HL-60 (cell line): ENCODE results near the gene RPUSD3.

Experiments
- GABPA ChIP-seq: IDR thresholded peaks from 2 replicates; pipeline ENCODE4 v1.6.1; 2012; ENCODE audit warnings: low read depth
- POLR2AphosphoS5 ChIP-seq: IDR thresholded peaks from 2 replicates; pipeline ENCODE4 v1.6.1; 2012; ENCODE audit warnings: low read depth
- TF ChIP-seq, protein P1 (sequence below): IDR thresholded peaks from one replicate; pipeline ENCODE4 v1.5.1; 2011; ENCODE audit warnings: low read length, control low read depth, inconsistent platforms; ENCODE audit not compliant: insufficient read depth

DNA sequence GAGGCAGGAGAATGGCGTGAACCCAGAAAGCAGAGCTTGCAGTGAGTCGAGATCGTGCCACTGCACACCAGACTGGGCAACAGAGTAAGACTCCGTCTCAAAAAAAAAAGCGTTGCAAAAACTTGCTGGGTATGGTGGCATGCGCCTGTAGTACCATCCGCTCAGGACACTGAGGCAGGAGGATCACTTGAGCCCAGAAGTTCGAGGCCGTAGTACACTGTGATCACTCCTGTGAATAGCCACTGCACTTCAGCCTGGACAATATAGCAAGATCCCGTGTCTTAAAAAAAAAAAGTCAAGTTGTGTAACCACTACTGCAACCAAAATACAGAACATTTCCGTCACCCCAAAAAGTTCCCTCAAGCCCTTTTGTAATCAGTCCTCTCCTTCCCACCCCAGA lies 49.4 kb downstream of the RPUSD3 start:
- TF ChIP-seq, protein P1, sequence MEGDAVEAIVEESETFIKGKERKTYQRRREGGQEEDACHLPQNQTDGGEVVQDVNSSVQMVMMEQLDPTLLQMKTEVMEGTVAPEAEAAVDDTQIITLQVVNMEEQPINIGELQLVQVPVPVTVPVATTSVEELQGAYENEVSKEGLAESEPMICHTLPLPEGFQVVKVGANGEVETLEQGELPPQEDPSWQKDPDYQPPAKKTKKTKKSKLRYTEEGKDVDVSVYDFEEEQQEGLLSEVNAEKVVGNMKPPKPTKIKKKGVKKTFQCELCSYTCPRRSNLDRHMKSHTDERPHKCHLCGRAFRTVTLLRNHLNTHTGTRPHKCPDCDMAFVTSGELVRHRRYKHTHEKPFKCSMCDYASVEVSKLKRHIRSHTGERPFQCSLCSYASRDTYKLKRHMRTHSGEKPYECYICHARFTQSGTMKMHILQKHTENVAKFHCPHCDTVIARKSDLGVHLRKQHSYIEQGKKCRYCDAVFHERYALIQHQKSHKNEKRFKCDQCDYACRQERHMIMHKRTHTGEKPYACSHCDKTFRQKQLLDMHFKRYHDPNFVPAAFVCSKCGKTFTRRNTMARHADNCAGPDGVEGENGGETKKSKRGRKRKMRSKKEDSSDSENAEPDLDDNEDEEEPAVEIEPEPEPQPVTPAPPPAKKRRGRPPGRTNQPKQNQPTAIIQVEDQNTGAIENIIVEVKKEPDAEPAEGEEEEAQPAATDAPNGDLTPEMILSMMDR: no peak
- no peak for TF ChIP-seq POLR2AphosphoS5
- TF ChIP-seq GABPA: no peak
